LHCN-M2 (cell line): ENCODE measurements around the gene HERC2. TPM values are rescaled to one million over a fixed set of nuclear protein-coding genes. Genes with fewer than 3 reads are reported as not detected.

Experiments
- DNase-seq: peaks from one replicate; pipeline ENCODE4 v3.0.0-alpha.2; 2012; ENCODE audit warnings: low read depth
- total RNA-seq: library from RNA; depleted of rRNA; stranded (reverse); fragments of >200 nt; gene quantifications from 2 replicates; pipeline ENCODE4 v1.2.3, GENCODE V29; 2014; rRNA removed

HERC2 gene
- total RNA-seq, 1 experiment from 2014 or later = 37.1 TPM

GRCh38 chr15:28068930-28069329 lies 253.0 kb downstream of the HERC2 start:
- DNase-seq = no peak

DNA sequence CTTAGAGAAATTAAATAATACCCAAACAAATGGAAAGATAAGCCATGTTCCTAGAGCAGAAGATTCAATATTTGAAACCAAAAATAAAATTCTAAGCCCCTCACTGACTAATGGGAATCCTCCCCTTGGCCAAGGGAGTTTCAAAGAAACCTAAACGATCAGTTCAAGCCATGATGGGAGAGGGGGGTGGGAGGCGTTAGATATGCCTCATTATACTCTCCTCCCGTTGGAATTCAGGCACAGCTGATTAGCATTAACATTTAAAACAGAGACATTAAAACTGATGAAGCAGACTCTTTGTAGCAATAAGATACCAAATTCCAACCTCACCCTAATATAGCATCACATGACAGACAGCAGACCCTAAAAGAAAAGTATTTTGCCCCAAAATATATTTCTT lies 255.7 kb downstream of the HERC2 start:
- DNase-seq = no peak

Other genes with a start within 250 kb of the HERC2 start
- gene OCA2, start 222.9 kb downstream of the HERC2 start, total RNA-seq = 0.23 TPM in 1 of 2 replicates, not detected in the other
- not detected in 2 replicates for gene GOLGA6L24, start 35.9 kb upstream of the HERC2 start, total RNA-seq
- gene GOLGA8F, start 56.5 kb upstream of the HERC2 start, total RNA-seq = 0.06 and 0.11 TPM in 2 replicates
- gene GOLGA8G, start 210.8 kb upstream of the HERC2 start, total RNA-seq = under 0.01 and 0.11 TPM in 2 replicates
- not detected in 2 replicates for gene GOLGA6L25, start 231.4 kb upstream of the HERC2 start, total RNA-seq